ENCODE data around the gene ITGB1.

DNA sequence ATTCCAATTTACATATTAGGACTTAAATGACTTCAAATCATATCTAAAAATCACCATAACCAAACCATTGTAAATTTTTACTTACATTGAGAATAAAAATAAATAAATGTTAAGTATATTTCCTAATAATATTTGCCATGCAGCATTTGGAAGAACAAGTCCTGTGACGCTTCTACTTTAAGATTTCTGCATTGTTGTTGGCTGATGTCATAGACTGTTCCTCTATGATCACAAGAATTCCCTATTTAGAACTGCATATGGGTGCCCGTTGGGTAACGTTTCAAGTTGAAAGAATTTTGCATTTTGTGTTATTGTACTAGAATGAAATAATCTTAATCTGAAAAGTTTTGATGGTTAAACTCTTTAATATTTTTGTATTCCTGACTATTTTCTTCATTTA is 5.1 kb upstream of the ITGB1 start:
- TF ChIP-seq, protein P1, sequence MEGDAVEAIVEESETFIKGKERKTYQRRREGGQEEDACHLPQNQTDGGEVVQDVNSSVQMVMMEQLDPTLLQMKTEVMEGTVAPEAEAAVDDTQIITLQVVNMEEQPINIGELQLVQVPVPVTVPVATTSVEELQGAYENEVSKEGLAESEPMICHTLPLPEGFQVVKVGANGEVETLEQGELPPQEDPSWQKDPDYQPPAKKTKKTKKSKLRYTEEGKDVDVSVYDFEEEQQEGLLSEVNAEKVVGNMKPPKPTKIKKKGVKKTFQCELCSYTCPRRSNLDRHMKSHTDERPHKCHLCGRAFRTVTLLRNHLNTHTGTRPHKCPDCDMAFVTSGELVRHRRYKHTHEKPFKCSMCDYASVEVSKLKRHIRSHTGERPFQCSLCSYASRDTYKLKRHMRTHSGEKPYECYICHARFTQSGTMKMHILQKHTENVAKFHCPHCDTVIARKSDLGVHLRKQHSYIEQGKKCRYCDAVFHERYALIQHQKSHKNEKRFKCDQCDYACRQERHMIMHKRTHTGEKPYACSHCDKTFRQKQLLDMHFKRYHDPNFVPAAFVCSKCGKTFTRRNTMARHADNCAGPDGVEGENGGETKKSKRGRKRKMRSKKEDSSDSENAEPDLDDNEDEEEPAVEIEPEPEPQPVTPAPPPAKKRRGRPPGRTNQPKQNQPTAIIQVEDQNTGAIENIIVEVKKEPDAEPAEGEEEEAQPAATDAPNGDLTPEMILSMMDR (conservative IDR thresholded peaks at IDR 0.05 in 1 of 2, IDR thresholded peaks at IDR 0.05 in 1 of 2; ENCODE audit: extremely low read depth in 1 of 2, insufficient read depth in 1 of 2, low read depth in 1 of 2, low read length in 2 of 2) = no peak
- no peak for TF ChIP-seq EZH2 (IDR thresholded peaks at IDR 0.05; ENCODE audit: borderline replicate concordance, low read length)

All from mammary epithelial cell (primary cell).